ENCODE data around the gene PRKCZ.
"Not testable (repeated sequence)": the region's sequence is repeated elsewhere in the genome, so short reads cannot be mapped to it uniquely, and the experiment has no call there.

PRKCZ gene

GRCh38 chr1:2132222-2133038 is 82.2 kb downstream of the PRKCZ start:
- in situ Hi-C loops (cut with MboI; ENCODE audit: low sequenced_read_pairs) = no loop called here

DNA sequence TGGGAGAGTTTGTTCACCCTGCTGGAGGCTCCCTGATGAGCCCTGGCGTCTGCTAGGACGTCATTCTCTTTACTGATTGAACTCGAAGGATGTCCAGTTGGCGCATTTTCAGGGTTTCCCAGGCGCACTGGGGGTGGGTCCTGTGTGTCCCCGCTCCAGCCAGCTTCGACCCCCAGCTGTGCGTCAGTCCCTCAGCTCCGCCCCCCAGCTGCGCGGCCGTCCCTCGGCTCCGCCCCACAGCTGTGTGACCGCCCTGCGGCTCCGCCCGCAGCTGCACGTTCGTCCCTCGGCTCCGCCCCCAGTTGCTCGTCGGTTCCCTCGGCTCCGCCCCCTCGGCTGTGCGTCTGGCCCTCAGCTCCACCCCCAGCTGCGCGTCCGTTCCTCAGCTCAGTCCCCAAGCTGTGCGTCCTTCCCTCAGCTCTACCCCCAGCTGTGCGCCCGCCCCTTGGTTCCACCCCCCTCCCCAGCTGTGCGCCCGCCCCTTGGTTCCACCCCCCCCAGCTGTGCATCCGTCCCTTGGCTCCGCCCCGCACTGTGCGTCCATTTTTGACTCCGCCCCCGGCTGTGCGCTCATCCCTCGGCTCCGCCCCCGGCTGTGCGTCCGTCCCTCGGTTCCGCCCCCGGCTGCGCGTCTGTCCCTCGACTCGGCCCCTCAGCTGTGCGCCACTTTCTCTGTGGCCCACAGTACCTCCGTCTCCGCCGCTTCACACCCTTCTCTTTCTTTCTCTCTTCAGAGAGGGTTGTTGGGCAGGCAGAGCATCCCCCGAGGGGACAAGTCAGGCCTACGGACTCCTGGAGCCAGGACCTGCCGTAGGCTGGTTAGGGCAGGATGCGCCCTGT is 83.0 kb downstream of the PRKCZ start:
- in situ Hi-C loops (cut with MboI; ENCODE audit: low sequenced_read_pairs) = no loop called here

GRCh38 chr1:2133879-2134215 is 83.6 kb downstream of the PRKCZ start:
- in situ Hi-C loops (cut with MboI; ENCODE audit: low sequenced_read_pairs) = no loop called here

DNA sequence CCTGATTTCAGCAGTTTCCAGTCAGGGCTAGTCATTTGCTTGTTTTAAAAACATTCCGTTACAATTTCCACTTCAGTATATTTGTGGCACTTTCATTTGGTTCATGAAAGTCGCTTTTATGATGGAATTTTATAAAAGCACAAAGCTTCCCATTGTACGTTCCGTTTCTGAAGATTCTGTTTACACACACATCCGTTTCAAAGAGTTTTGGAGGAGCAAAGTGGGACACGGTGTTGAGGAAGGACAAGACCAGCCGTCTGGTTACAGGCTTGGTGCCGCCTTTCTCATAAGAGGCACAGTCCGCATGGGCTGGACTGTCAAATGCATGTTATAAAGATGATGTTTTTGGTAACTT is 84.0 kb downstream of the PRKCZ start:
- in situ Hi-C loops (cut with MboI; ENCODE audit: low sequenced_read_pairs) = no loop called here

DNA sequence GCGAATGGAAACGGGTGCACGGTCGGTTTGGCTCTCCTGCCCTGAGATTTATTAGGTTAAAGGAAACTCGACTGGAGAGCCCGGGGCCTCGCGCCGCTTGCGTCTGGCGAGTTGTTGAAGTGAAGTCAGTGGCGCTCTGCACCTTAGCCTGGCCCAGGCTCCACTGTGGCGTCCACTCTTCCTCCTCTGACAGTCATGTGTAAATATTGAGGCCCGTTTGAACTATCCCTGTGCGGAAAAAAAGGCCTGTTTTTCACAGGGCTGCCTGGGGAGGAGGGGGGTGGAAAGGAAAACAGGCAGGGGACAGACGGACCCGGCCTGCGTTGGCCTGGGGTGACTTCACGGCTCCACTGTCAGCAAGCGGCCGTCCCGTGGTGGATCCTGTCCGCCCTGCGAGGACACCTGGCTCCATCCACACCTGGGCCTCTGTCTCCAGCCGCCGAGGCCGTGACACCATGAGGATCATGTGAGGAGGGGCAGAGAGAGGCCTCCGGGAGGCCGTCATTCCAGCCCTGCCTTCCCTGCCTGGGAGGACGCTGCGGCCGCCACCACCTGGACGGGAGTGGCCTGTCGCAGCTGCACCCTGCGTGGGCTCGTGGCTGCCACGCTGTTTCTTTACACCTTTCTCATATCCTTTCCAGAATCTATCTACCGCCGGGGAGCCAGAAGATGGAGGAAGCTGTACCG is 84.6 kb downstream of the PRKCZ start:
- in situ Hi-C loops (cut with MboI; ENCODE audit: low sequenced_read_pairs) = no loop called here

DNA sequence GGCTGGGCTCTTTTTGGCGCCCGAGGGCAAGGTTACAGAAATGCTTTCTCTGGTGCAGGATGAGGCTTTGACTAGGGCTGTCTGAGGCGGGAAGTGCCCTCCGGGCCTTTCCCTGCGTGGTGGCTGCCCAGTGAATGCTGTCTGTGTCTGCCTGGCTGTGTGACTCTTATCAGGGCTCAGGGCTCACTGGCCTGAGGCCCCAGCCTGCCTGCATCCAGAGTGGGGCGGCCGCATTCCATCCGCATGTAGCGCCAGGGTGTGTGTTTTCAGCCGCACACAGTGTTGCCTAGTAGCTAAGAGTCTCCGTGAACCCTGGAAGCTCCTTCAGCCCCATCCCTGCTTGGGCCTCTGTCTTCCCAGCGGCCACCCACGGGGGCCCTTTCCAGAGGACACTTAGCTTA is 85.2 kb downstream of the PRKCZ start:
- in situ Hi-C loops (cut with MboI; ENCODE audit: low sequenced_read_pairs) = no loop called here

GRCh38 chr1:2135941-2136340 is 85.7 kb downstream of the PRKCZ start:
- in situ Hi-C loops (cut with MboI; ENCODE audit: low sequenced_read_pairs) = no loop called here

GRCh38 chr1:2136386-2137235 is 86.4 kb downstream of the PRKCZ start:
- in situ Hi-C loops (cut with MboI; ENCODE audit: low sequenced_read_pairs) = no loop called here

DNA sequence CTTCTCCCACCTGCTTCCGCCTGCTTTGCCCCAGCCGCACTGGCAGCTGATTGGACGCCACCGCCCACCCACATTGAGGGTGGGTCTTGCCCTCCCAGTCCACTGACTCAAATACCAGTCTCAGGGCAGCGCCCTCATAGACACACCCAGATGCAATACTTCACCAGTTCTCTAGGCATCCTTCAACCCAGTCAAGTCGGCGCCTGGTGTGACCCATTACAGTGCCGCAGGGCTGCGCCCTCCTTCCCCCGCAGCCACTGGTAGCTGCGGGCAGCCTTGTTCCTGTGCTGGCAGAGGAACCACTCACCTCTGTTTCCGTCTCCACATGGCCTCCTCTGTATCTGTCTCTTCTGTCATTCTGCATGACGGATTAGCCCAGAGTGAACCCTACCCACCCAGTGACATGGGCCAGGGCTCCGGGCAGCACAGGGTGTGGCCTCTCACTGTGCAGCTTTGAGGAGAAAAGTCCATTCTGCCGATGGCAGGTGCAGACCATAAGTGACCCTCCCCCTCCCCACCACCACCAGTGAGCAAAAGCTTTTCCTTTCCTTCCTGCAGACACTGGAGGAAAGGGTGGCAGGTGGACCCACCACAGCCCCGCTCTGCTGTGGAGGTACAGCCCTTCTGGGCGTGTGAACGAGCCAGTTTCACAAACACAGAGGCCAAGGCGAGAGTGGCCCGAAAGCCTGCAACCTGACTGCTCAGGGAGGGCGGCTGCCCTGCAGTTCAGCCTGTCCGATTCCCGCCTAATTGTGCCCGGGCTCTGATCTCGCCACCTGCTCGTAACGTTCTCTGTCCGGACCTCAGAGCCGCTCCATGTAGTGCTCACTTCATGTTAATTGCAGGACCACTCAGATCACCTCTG is 87.3 kb downstream of the PRKCZ start:
- in situ Hi-C loops (cut with MboI; ENCODE audit: low sequenced_read_pairs) = no loop called here

GRCh38 chr1:2139156-2139555 is 88.9 kb downstream of the PRKCZ start:
- in situ Hi-C loops (cut with MboI; ENCODE audit: low sequenced_read_pairs) = not testable (repeated sequence)

- in situ Hi-C loops (cut with MboI; ENCODE audit: low sequenced_read_pairs) = no loop called here
Observed at GRCh38 chr1:2141025-2141424, 90.8 kb downstream of the PRKCZ start.

GRCh38 chr1:2143814-2144500 is 93.7 kb downstream of the PRKCZ start:
- in situ Hi-C loops (cut with MboI; ENCODE audit: low sequenced_read_pairs) = no loop called here

- in situ Hi-C loops (cut with MboI; ENCODE audit: low sequenced_read_pairs) = no loop called here
Observed at GRCh38 chr1:2144501-2145090, 94.4 kb downstream of the PRKCZ start.

DNA sequence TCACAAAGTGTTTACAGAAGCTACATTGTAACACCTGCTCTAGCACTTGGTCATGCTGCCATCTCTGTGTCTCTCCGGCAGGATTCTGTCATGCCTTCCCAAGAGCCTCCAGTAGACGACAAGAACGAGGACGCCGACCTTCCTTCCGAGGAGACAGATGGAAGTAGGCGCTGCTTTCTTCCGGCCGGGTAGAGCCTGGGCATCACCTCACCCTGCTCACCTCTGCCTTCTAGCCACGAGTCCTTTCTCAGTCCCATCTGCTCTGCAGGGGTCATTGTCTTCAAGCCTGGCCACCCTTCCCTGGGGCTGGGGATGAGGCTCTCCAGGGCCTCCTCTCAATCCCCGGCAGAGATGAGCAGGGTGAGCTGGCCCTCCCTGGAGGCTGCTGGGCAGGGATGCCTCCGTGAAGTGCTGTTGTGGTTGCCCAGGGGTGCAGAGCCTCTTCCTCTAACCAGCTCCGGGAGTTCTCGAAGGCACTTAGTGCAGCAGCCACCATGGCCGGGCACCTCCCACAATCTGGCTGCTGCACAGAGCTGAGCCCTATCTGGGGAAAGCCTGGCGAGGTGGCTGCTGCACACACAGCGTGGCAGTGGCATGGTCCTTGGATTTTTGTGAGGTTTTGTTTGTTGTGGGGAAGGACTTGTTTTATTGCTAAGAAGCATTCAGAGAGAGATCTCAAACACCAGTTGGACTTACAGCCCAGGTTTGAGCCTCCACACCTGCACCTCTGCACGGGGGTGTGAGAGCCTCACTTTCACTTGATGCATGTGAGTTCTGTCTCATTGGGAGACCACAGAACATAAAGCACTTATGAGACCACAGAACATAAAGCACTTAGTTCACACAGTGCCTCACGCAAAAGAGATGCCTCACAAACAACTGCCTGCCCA is 96.0 kb downstream of the PRKCZ start:
- in situ Hi-C loops (cut with MboI; ENCODE audit: low sequenced_read_pairs) = no loop called here

- in situ Hi-C loops (cut with MboI; ENCODE audit: low sequenced_read_pairs) = no loop called here
Observed at GRCh38 chr1:2146836-2147517, 96.8 kb downstream of the PRKCZ start.

- in situ Hi-C loops (cut with MboI; ENCODE audit: low sequenced_read_pairs) = not testable (repeated sequence)
Observed at GRCh38 chr1:2147869-2148268, 97.7 kb downstream of the PRKCZ start.

GRCh38 chr1:2148691-2149090 is 98.5 kb downstream of the PRKCZ start:
- in situ Hi-C loops (cut with MboI; ENCODE audit: low sequenced_read_pairs) = no loop called here
